GM18498 (cell line): ENCODE results near the gene HPCAL4.

Experiments used
- ATAC-seq: cut with Tn5 transposase; IDR thresholded peaks from one replicate; pipeline ENCODE4 v1.9.1; 2021; ENCODE audit warnings: mild to moderate bottlenecking, moderate library complexity; ENCODE audit not compliant: unreplicated experiment

The HPCAL4 gene

DNA sequence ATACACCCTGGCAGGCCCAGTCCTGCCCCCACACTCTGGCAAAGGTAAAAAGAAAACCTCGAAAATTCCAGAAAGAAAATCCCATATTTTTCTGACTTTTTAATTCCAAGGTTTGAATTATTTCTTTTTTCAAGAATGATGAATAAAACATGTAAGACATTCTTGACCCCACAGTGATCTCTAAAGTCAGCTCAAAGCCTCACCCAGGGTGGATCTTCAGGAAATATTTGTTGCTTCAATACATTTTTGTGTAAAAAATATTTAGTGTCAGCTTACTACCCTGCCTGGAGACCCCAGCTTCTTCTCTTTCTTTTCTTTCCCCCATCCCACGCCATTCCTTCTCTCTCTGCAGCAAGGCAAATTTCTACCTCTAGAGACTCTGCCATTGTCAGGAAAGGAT is 12.3 kb downstream of the HPCAL4 start:
- no peak for ATAC-seq

DNA sequence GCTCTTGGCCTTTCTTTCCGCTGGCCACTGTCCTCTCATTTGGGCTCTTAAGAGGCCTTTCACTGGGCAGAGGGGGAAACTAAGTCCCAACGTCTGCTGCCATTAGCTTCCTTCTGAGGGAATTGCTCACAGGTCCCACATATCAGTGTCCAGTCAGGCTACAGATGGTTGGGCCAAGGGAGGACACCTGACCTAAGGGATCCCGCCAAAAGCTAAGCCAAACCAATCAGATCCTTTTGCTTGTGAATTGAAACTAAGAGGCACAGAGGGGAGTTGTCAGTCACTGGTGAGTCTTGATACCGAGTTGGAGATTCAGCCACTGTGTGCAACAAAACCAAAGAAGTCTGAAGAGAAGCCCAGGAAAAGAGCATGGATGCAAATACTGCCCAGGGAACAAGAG is 13.6 kb downstream of the HPCAL4 start:
- no peak for ATAC-seq

DNA sequence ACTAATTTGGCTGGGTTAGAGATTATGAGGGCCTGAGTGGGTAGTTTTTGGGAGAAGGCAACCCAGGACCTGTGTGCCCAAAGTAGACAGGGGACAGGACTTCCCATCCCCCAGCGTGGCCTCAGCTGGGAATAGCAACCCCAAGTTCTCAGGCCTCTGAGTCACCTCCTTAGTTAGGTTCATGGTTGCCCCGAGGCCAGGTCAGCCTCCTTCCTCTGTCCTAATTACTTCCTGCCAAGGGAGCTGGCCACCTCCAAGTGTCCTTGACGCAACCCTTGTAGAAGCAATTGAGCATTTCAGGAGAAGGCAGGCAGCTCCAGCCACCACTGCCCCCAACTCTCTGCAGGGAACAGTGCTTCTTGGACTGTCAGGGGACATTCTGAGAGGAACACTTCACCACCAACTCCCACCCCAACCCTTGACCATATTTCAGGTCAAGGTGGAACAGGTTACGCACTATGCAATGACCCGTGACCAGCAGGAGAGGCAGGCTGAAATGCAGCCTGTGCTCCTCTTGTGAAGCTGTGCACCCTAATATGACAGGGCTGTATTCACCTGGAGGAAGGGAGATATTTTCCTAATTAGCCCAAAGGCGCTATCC is 14.2 kb downstream of the HPCAL4 start:
- no peak for ATAC-seq

DNA sequence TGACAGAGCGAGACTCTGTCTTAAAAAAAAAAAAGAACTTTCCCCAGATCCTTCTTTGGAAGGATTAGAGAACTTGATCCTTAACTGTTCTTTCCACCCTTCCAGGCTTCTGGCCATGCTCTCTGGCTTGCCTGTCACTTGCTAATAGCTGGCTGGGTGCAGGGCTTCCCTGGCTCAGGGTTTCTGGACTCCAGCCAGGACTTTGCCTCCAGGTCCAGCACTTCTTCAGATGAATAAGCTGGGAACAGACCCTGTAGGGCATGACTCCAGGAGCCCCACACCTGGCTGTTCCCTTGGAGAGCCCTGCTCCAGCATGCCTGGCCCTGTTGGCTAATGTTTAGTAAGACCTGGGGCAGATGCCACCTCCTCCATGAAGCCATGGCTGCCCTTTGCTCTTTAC is 16.0 kb downstream of the HPCAL4 start:
- no peak for ATAC-seq

DNA sequence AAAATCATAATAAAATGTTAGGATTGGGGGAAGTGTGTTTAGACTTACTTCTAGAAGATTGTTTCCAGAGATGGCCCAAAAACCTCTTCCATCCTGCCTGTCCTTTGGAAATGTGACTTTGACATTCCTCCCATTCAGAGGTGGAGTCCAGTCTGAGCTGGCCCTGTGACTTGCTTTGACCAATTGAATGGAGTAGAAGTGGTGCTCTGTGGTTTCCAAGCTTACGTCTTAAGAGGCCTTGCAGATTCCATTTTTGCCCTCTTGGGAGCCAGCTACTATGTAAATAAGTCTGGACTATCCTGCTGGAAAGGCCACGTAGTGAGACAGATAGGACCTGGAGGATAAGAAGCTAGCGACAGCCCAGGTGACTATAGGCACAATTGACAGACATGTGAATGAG is 18.0 kb downstream of the HPCAL4 start:
- no peak for ATAC-seq

DNA sequence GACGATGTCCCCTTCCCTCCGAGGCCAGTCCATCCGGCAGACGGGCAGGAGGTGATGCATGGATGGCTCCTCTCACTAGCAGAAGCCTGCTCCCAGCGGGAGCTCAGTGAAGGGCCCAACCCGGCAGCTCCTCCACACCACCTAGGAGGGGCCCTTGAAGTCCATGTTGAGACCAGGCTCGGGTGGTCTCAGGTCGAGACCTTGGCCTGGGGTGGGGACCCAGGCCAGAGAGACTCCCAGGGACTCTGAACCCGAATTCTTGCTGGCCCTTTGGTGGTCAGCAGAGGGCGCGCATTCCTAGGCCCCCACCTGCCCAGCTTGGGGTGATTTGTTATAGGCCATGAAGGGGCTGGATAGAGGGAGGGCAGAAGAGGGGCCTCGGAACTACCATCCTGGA is 18.7 kb downstream of the HPCAL4 start:
- no peak for ATAC-seq

DNA sequence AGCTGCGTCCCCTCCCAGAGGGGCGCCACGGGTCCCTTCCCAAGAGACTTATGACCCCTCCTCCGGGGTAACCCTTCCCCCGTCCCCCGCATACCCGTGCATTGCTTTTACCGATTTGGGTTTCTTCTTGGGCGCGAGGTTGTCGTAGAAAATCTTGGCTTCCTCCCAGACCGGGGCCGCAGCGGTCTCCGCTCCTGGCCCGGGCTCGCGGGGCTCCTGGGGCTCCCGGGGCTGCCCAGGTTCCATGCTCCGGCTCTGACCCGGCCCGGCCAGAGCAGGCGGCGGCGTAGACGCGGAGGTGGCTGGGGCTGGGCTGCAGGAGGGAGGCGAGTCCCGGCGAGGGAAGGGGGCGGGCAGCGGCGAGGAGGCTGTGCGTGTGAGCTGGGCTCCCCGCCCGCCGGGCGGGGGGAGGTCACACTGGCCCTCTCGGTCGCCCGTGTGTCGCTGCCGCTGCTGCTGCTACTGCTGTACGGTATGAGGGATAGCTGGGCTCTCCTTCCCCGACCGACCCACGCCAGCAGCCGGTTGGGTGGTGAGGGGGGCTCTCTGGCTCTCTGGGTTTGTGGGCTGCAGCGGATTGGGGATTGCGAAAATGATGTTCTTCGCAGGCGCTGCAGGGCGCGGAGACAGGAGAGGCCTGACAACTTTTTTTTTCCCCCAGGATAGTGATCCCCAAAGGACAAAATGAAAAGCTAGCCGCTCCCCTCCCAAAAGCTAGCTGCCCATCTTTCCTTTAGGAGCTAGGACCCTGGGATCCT is 19.3 kb downstream of the HPCAL4 start, which contains the start of gene NT5C1A:
NT5C1A (minus strand) TSS at position 315 of the 758 bp plus-strand sequence; CDS start at position 246, 69 bp downstream.
- no peak for ATAC-seq

DNA sequence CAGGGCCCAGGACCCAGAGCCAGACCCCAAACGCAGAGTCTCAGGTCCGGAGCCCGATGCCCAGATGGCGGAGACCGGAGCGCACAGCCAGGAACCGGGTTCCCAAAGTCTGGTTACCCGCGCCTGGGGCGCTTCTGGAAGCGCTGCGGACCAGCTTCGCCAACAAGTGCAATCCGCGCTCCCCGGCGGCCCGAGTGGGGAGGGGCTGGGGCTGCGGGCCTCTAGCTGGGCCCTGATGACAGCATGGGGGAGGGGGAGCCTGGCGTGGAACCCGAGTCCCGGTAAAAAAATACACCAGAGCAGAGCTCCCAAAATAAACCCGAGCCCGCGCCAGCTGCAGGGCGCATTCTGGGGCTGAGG is 19.8 kb downstream of the HPCAL4 start:
- no peak for ATAC-seq

DNA sequence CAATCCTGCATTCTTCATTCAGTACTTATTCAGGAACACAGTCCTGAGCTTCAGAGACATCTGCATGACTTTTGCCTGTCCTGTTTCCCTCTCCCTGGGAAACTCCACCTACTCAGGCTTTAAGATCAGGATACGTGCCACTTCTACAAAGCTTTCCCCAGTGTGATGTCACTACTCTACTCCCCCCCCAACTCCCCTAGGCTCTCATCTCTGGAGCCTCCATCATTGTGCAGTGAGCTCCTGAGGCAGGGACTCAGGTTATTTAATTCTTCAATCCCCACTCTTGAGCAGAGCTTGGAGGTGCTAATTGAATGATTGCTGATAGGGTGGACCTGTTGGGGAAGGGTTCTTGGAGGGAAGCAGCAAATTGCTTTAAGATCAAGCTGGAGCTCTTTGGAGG is 20.5 kb downstream of the HPCAL4 start:
- no peak for ATAC-seq

DNA sequence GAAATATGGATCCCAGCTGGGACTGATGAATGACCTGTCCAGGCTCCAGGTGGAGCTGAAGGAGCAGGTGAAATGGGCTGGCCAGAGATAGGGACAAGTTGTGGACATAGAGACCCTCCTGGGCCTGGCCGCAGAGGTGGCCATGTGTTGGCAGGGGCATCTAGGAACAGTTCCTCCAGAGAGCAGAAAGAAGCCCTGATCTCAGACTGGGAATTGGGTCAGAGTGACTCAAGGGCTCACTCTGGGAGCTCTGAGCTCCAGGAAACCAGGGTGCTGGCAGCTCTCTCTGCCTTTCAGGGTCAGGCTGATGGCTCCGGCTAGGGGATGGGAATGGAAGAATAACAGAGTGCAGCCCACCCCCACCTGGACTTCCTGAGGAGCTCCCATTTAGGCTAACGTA is 22.3 kb downstream of the HPCAL4 start:
- ATAC-seq: no peak

DNA sequence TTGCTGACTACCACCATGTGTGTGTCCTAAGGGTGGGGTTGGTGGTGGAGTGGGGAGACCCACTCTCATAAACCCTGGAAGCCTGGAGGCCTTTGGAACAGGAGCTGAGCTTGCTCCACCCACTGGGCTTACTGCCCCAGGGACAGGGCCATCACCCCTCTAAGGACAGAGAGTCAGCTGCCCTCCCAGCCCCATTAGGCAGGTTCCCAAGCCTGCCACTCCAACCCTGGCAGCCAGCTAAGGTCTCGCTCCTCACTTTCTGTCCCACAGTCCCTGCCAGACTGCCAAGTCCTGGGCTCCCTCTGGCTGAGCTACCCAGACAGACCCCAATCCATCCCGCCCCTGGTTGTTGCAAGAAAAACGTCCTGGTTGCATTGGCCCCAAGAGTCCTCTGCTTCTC is 23.1 kb downstream of the HPCAL4 start:
- ATAC-seq: no peak

DNA sequence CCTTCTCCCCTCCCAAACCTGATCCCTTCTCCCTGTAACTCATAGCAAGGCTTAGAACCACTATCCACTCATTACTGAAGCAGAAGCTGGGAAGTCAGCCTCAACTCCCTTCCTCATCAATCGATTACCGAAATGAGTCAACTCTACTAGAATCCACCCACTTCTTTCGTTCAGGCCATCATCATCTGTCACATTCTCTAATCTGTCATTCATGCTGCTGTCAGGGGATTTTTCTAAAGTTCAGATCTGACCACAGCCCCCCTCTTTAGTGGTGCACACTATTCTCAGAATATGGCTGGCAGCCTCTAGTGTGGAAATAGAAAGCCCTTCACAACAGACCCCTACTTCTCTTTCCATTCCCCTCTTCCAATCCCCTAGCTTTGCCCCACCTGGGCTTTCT is 24.5 kb downstream of the HPCAL4 start:
- peak; percentile 84 for ATAC-seq

DNA sequence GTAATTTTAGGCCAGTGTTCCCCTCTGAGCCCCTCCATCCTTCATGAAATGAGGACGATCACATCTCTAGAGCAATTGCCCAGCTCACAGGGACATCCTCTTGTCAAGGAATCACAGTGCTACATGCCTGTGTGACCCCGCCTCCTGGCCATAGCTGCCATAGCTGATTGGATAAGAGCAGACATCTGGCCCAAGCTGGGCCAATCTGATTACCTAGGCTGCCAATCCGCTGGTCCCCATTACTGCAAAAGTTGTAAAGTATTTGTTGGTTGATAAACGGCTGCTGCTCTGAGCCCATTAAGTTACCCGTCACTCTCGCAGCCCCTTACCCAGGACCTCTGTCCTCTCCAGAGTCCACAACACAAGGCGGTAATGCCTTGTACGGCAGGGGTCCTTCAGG is 27.7 kb downstream of the HPCAL4 start:
- ATAC-seq: no peak

DNA sequence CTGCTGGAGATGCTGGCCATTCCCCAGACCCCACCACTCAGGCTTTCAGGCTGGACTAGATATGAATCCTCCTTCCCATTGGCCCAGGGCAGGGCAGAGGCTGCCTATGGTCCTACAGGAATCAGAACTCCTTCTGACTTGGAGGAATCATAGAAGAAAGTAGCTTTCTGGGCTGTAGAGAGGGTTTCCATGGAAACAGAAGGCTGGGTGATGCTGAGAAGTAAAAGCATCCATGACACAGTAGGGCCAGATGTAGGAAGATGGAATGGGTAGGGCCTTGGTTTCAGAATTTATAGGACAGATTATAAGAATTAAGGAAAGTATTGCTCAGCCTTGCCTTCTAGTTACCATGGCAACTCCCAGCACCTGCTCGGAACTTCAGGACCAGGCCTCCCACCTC is 28.4 kb downstream of the HPCAL4 start:
- ATAC-seq: no peak

DNA sequence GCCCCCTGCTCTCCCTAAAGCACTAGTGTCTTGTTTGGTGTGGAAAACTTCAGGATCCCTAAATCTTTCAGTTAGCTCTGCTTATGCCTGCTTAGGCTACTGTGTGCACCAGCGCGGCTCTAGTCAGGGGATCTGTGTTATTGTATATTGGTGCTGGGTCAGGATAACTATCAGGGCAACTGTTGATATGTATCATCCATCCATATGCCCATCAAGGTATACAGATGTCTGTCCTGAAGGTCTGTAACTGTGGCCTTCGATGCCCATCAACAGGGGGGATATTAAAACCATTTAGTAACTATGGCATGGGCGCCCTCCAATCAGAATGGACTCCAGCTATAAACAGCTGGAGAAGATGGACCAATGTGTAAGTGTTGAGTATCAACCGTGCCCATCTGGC is 31.7 kb downstream of the HPCAL4 start:
- no peak for ATAC-seq

DNA sequence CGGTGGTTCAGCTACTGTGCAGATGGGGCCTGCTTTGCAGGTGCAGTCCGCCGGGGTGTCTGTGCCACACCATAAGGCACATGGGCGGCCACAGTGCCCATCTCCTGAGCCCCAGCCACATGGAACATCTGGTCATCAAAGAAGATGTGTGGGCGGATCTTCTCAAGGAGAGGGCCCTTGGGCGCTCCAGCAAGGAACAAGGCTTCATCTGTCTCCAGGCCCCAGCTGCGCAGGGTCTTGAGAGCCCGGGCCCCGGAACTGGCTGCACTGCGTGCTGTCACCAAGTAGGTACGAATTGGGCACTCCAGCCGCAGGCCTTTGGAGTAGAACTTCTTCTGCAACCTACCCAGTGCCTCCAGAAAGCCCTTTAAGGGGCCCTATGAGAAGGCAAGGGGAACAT is 32.1 kb downstream of the HPCAL4 start:
- ATAC-seq: no peak

DNA sequence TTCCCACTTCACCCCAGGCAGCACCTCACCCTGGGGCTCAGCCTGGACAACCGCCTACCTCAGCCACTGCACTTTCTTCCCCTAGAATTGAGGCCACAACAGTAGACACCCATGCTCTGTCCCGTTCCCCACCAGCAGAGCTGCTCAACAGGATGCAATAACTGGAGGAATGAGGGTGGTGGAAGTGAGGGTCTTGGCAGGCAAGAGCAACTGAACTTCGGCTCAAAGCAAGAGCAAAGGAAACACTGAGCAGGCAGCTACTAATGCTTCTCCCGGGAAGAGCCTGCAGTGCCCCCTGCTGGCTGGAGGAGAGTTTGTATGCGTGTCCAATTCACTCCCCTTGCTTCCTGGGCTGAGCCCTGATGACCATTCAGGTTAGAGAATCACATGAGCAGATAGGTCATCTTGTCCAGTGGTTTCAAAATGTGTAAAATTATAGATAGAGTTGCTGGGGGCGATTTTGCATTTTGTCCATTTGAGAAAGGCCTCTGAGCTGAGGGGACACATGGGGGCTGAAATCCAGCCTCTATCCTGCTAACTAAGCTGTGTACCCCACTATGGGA is 33.2 kb downstream of the HPCAL4 start:
- ATAC-seq: no peak

DNA sequence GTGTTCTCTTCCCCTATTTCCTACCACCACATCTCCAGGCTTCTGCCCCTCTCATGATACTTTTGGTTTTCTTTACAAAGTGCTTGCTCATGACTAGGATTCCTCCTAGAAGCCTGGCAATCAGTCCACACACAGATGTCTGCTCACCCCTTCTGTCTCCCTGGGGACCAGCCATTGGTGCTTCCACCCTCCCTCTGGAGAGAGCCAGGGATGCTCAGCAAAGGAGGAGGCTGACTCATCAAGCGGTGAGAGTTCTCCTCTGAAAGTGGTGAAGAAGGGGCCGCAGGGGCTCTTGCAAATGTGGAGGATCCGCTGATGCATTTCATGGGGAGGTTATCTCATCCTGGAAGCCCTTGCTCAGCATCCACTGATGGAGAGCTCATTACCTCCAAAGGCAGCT is 33.8 kb downstream of the HPCAL4 start:
- no peak for ATAC-seq

DNA sequence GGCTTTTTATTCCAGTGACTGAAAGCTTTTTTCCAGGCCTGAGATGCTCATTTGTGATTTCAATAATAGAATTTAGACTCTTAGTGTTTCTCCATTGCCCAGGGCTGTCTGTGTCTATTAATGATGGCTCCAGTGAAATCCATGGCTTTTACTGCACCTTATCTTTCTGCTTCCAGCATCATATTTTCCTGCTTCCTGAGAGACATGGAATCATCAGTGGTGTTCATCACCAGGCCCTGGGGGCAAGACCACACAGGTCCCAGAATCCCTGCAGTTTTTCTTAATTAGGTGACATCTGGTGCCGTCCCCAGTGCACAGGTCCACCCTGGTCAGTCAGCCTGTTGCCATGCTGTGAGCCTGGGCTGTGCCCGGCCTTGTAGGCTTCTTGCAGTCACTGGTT is 34.8 kb downstream of the HPCAL4 start:
- ATAC-seq: no peak

DNA sequence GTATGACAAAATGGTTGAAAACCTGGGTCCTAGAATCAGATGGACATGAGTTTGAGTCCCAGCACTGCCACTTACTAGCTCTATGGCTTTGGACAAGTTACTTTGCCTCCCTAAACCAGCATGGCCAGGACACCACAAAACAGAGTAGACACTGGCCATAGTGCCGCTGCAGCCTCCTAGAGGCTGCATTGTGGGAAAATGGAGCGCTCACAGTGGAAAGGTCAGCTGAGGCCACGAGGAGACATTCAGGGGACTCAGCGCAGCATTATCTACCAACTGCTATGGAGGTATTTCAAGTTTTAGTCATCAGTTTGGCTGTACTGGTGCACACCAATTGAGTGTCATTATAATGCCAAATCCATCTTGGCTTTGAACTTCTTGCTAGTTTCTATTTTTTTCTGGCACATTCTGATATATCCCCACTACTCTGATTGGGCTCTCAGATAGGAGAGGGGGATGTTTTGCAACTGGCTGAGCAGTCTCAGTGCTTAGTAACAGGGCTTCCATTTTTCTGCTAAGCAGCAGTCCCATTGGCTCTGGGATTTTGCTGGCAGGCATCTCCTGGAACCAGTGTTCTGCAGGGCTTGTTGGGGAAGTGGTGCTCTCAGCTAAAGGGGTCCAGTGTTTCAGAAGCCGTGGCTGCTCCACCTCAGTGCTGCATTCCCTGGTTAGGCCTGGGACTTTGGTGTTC is 35.5 kb downstream of the HPCAL4 start:
- no peak for ATAC-seq

DNA sequence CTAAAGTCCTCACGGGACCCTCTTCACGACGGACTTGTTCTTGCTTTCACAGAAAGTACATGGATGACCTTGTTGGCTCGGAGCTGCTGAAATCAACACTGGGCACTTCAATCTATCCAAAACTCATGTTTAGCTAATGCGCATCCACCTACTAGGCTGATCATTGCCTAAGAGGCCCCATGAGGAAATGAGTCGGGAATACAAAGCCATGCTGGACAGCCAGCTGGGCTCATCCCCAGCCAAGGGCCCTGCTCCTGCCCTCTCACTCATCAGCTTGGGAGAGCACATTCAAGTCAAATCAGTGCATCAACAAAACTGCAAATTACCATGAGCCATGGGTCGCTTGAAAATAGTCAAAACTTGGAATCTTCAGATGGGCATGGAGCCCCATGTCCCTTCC is 36.9 kb downstream of the HPCAL4 start:
- no peak for ATAC-seq

DNA sequence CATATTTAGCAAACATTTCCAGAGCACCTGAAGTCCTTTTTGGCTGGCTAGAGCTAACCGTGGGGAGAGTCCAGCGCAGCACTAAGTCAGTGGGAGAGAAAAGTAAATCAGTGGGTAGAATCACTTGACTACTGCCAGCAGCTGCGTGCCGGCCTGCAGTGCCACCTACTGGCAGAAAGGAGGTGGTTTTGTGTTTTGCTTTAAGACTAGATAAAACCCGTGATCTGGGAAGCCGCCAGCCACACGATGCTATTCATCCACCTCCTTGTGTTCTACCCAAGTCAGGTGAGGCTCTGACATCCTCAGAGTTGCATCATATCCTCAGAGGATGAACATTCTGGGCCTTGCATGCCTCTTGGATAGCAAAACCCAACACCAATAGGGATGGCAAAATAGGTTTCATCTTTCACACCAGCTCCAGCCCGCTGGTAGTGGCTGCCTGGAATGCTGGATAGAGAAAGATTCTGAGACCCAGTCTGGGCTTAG is 37.6 kb downstream of the HPCAL4 start:
- no peak for ATAC-seq
